Glutamatergic neuron (in vitro differentiated cells): ENCODE measurements around the gene ABT1. TPM values are rescaled to one million over a fixed set of nuclear protein-coding genes. Genes with fewer than 3 reads are reported as not detected.

ENCODE experiments used
- DNase-seq: peaks from one replicate; pipeline ENCODE4 v3.0.0; 2022
- H3K27ac Mint-ChIP-seq: one replicate; pipeline ENCODE4 v1.8.0; 2020; ENCODE audit warnings: mild to moderate bottlenecking, mixed read lengths, inconsistent platforms; ENCODE audit not compliant: unreplicated experiment
- H3K27me3 Mint-ChIP-seq: one replicate; pipeline ENCODE4 v1.8.0; 2020; ENCODE audit warnings: mild to moderate bottlenecking, moderate library complexity, mixed read lengths, inconsistent platforms; ENCODE audit not compliant: unreplicated experiment
- H3K36me3 Mint-ChIP-seq: one replicate; pipeline ENCODE4 v1.8.0; 2020; ENCODE audit warnings: mild to moderate bottlenecking, mixed read lengths, inconsistent platforms; ENCODE audit not compliant: unreplicated experiment
- H3K4me1 Mint-ChIP-seq: one replicate; pipeline ENCODE4 v1.8.0; 2020; ENCODE audit warnings: mild to moderate bottlenecking, low read depth, mixed read lengths, inconsistent platforms; ENCODE audit not compliant: unreplicated experiment
- H3K4me3 Mint-ChIP-seq: one replicate; pipeline ENCODE4 v1.8.0; 2020; ENCODE audit warnings: mild to moderate bottlenecking, mixed read lengths, inconsistent platforms; ENCODE audit not compliant: unreplicated experiment
- H3K9me3 Mint-ChIP-seq: one replicate; pipeline ENCODE4 v1.8.0; 2020; ENCODE audit warnings: mild to moderate bottlenecking, moderate library complexity, mixed read lengths, inconsistent platforms; ENCODE audit not compliant: unreplicated experiment
- CTCF ChIP-seq: fragments of 200-600 bp; sonication (generic); IDR thresholded peaks from one replicate; pipeline ENCODE4 v1.5.0; 2021; ENCODE audit not compliant: partially characterized antibody, unreplicated experiment
- total RNA-seq: library from RNA; stranded (reverse); fragmentation: NEBNext Ultra II Directional; extraction: Animal tissue kit (Norgen Biotek cat#: 25700); gene quantifications from one replicate; pipeline ENCODE4 v1.2.1, GENCODE V29; 2021; ENCODE audit not compliant: unreplicated experiment

The ABT1 gene
- total RNA-seq, 1 donor from 2014 or later = 15.9 TPM

GRCh38 chr6:26624557-26624956 is 27.8 kb downstream of the ABT1 start:
- TF ChIP-seq CTCF = no peak
- peaks cover 3% of the 10 kb centered on the region for H3K9me3 Mint-ChIP-seq
- H3K27me3 Mint-ChIP-seq = peaks cover 2% of the 10 kb centered on the region
- no peak for DNase-seq
- H3K4me1 Mint-ChIP-seq = no peaks in the 10 kb centered on the region
- no peak overlapping the region for H3K4me3 Mint-ChIP-seq
- peaks cover 7% of the 10 kb centered on the region for H3K36me3 Mint-ChIP-seq
- H3K27ac Mint-ChIP-seq = no peak overlapping the region

- Mint-ChIP-seq H3K36me3 (peaks cover 7% of the 10 kb centered on the region), H3K9me3 (peaks cover 3% of the 10 kb centered on the region), H3K4me3 (no peak overlapping the region), H3K27me3 (no peaks in the 10 kb centered on the region), H3K4me1 (no peaks in the 10 kb centered on the region), H3K27ac (no peak overlapping the region)
- no peak for TF ChIP-seq CTCF
- no peak for DNase-seq
These were observed 31.1 kb downstream of the ABT1 start for GRCh38 chr6:26627843-26628242.

GRCh38 chr6:26629359-26629758 is 32.6 kb downstream of the ABT1 start:
- no peak overlapping the region for H3K4me3 Mint-ChIP-seq
- no peaks in the 10 kb centered on the region for H3K27me3 Mint-ChIP-seq
- H3K9me3 Mint-ChIP-seq = no peaks in the 10 kb centered on the region
- no peak for TF ChIP-seq CTCF
- no peaks in the 10 kb centered on the region for H3K4me1 Mint-ChIP-seq
- H3K36me3 Mint-ChIP-seq = peaks cover 5% of the 10 kb centered on the region
- DNase-seq = no peak
- H3K27ac Mint-ChIP-seq = no peak overlapping the region

- Mint-ChIP-seq H3K9me3 (peaks cover 7% of the 10 kb centered on the region), H3K4me3 (no peak overlapping the region)
These were observed 44.1 kb downstream of the ABT1 start for GRCh38 chr6:26640806-26641205.

GRCh38 chr6:26646074-26646473 is 49.3 kb downstream of the ABT1 start:
- H3K27me3 Mint-ChIP-seq = no peaks in the 10 kb centered on the region
- no peak for TF ChIP-seq CTCF
- H3K4me1 Mint-ChIP-seq = no peaks in the 10 kb centered on the region
- no peaks in the 10 kb centered on the region for H3K9me3 Mint-ChIP-seq
- no peak overlapping the region for H3K27ac Mint-ChIP-seq
- H3K36me3 Mint-ChIP-seq = peaks cover 20% of the 10 kb centered on the region
- H3K4me3 Mint-ChIP-seq = no peak overlapping the region
- no peak for DNase-seq

More at GRCh38 chr6:26640806-26641205, 44.1 kb downstream of the ABT1 start:
- DNase-seq = no peak
- H3K27me3 Mint-ChIP-seq = no peaks in the 10 kb centered on the region
- peaks cover 44% of the 10 kb centered on the region for H3K36me3 Mint-ChIP-seq
- H3K27ac Mint-ChIP-seq = no peak overlapping the region
- H3K4me1 Mint-ChIP-seq = no peaks in the 10 kb centered on the region
- no peak for TF ChIP-seq CTCF

Other genes with a start within 250 kb of the ABT1 start
- gene BTN3A2, start 231.8 kb upstream of the ABT1 start, total RNA-seq = 1.3 TPM
- gene BTN2A2, start 213.8 kb upstream of the ABT1 start, total RNA-seq = 109 TPM
- 2.2 TPM for gene BTN3A1, start 194.7 kb upstream of the ABT1 start, total RNA-seq
- not detected for gene BTN3A3, start 156.4 kb upstream of the ABT1 start, total RNA-seq
- gene BTN2A1, start 139.0 kb upstream of the ABT1 start, total RNA-seq = 41.6 TPM
- gene BTN1A1, start 96.7 kb upstream of the ABT1 start, total RNA-seq = not detected
- 56.9 TPM for gene HMGN4, start 58.6 kb upstream of the ABT1 start, total RNA-seq
- gene ZNF322, start 62.8 kb downstream of the ABT1 start, total RNA-seq = 30.8 TPM